HEK293 (cell line): Measurements from ENCODE around the gene TRIM33.
A peak's percentile ranks its signal among the peaks of the same experiment; 100 is the strongest.

Experiments used
- CTCF ChIA-PET: fragments of 350-600 bp; formaldehyde crosslinking; extraction: SDS; loops from one replicate; lab custom pipeline; 2021; ENCODE audit warnings: antibody characterized with exemption; lab: Yijun Ruan, JAX
- POLR2A ChIA-PET: fragments of 300-600 bp; formaldehyde crosslinking; extraction: SDS; loops from one replicate; lab custom pipeline; 2020; ENCODE audit warnings: antibody characterized with exemption, inconsistent platforms; lab: Yijun Ruan, JAX
- H3K27ac ChIP-seq: fragments of 200-500 bp; sonication (Bioruptor generic); 2 replicates; pipeline ENCODE4 v1.5.1; 2014; ENCODE audit warnings: low read depth, low read length, control low read depth, inconsistent platforms; ENCODE audit errors: extremely low read depth
- H3K36me3 ChIP-seq, 2 experiments: fragments of 200-500 bp in 1 of 2; sonication (Bioruptor generic) in 1 of 2; 1 replicate in 1 of 2; 2 replicates in 1 of 2; pipeline ENCODE4 v1.5.1; 2014 to 2017; ENCODE audit warnings: inconsistent platforms in 2 of 2, low read length in 2 of 2; ENCODE audit not compliant: control insufficient read depth in 2 of 2, insufficient read depth in 1 of 2
- H3K4me1 ChIP-seq: fragments of 200-500 bp; sonication (Bioruptor generic); 2 replicates; pipeline ENCODE4 v1.5.1; 2014; ENCODE audit warnings: mild to moderate bottlenecking, low read length, inconsistent platforms; ENCODE audit not compliant: control insufficient read depth, insufficient read depth
- H3K4me3 ChIP-seq: 2 replicates; pipeline ENCODE4 v1.5.1; 2011; ENCODE audit warnings: low read depth, mild to moderate bottlenecking, control low read depth, low read length, moderate library complexity
- H3K9me3 ChIP-seq: fragments of 200-500 bp; sonication (Bioruptor generic); 2 replicates; pipeline ENCODE4 v1.5.1; 2014; ENCODE audit warnings: low read depth, low read length, inconsistent platforms; ENCODE audit not compliant: control insufficient read depth, insufficient read depth
- BCL11A ChIP-seq: fragments of 450-650 bp; formaldehyde crosslinking; IDR thresholded peaks from 2 replicates; pipeline ENCODE4 v1.5.1; 2016; ENCODE audit warnings: low read depth, missing biosample characterization, missing genetic modification characterization
- FEZF1 ChIP-seq: fragments of 450-650 bp; formaldehyde crosslinking; IDR thresholded peaks from 2 replicates; pipeline ENCODE4 v1.5.1; 2016; ENCODE audit warnings: missing biosample characterization, missing genetic modification characterization
- GFI1B ChIP-seq: fragments of 450-650 bp; formaldehyde crosslinking; IDR thresholded peaks from 2 replicates; pipeline ENCODE4 v1.5.1; 2016; ENCODE audit warnings: missing biosample characterization, missing genetic modification characterization
- GLI2 ChIP-seq: fragments of 450-650 bp; formaldehyde crosslinking; IDR thresholded peaks from 2 replicates; pipeline ENCODE4; 2017; ENCODE audit warnings: missing biosample characterization, missing genetic modification characterization, low read depth, borderline replicate concordance
- MEIS1 ChIP-seq: sonication (generic); formaldehyde crosslinking; IDR thresholded peaks from 2 replicates; pipeline ENCODE4 v1.8.1; 2022; ENCODE audit warnings: missing genetic modification reagents, mild to moderate bottlenecking, borderline replicate concordance
- ZBTB17 ChIP-seq: fragments of 450-650 bp; formaldehyde crosslinking; IDR thresholded peaks from 2 replicates; pipeline ENCODE4 v1.5.1; 2016; ENCODE audit warnings: missing biosample characterization, missing genetic modification characterization
- ZNF112 ChIP-seq: fragments of 450-650 bp; formaldehyde crosslinking; IDR thresholded peaks from 2 replicates; pipeline ENCODE4 v1.5.0; 2017; ENCODE audit warnings: missing biosample characterization, missing genetic modification characterization
- ZNF121 ChIP-seq: fragments of 450-650 bp; formaldehyde crosslinking; IDR thresholded peaks from 2 replicates; pipeline ENCODE4 v1.5.1; 2016; ENCODE audit warnings: missing biosample characterization, missing genetic modification characterization
- ZNF146 ChIP-seq: fragments of 450-650 bp; formaldehyde crosslinking; IDR thresholded peaks from 2 replicates; pipeline ENCODE4 v1.5.1; 2016; ENCODE audit warnings: missing biosample characterization, missing genetic modification characterization
- ZNF221 ChIP-seq: fragments of 450-650 bp; formaldehyde crosslinking; IDR thresholded peaks from 2 replicates; pipeline ENCODE4 v1.5.1; 2017; ENCODE audit warnings: missing biosample characterization, missing genetic modification characterization, borderline replicate concordance
- ZNF266 ChIP-seq: fragments of 450-650 bp; formaldehyde crosslinking; IDR thresholded peaks from 2 replicates; pipeline ENCODE4 v1.5.1; 2016; ENCODE audit warnings: missing biosample characterization, missing genetic modification characterization, low read depth
- ZNF335 ChIP-seq: fragments of 450-650 bp; formaldehyde crosslinking; conservative IDR thresholded peaks from 2 replicates; pipeline ENCODE4 v1.5.1; 2016; ENCODE audit warnings: missing biosample characterization, missing genetic modification characterization
- ZNF354C ChIP-seq: fragments of 450-650 bp; formaldehyde crosslinking; IDR thresholded peaks from 2 replicates; pipeline ENCODE4 v1.5.1; 2016; ENCODE audit warnings: missing biosample characterization, missing genetic modification characterization, low read depth, borderline replicate concordance
- ZNF514 ChIP-seq: fragments of 450-650 bp; formaldehyde crosslinking; IDR thresholded peaks from 2 replicates; pipeline ENCODE4 v1.5.1; 2016; ENCODE audit warnings: missing biosample characterization, missing genetic modification characterization
- ZNF548 ChIP-seq: fragments of 450-650 bp; formaldehyde crosslinking; IDR thresholded peaks from 2 replicates; pipeline ENCODE4 v1.5.1; 2016; ENCODE audit warnings: missing biosample characterization, missing genetic modification characterization
- ZNF558 ChIP-seq: fragments of 450-650 bp; formaldehyde crosslinking; IDR thresholded peaks from 2 replicates; pipeline ENCODE4 v1.5.1; 2016; ENCODE audit warnings: missing biosample characterization, missing genetic modification characterization
- ZNF571 ChIP-seq: fragments of 450-650 bp; formaldehyde crosslinking; IDR thresholded peaks from 2 replicates; pipeline ENCODE4 v1.5.0; 2017; ENCODE audit warnings: missing biosample characterization, missing genetic modification characterization
- ZNF621 ChIP-seq: fragments of 450-650 bp; formaldehyde crosslinking; IDR thresholded peaks from 2 replicates; pipeline ENCODE4 v1.5.1; 2017; ENCODE audit warnings: missing biosample characterization, missing genetic modification characterization
- TF ChIP-seq, protein P1 (sequence below): fragments of 450-650 bp; formaldehyde crosslinking; optimal IDR thresholded peaks from 2 replicates; pipeline ENCODE3; 2016; ENCODE audit warnings: missing biosample characterization, mild to moderate bottlenecking, missing genetic modification characterization
- TF ChIP-seq, protein P2 (sequence below): fragments of 450-650 bp; formaldehyde crosslinking; IDR thresholded peaks from 2 replicates; pipeline ENCODE4 v1.5.1; 2016; ENCODE audit warnings: missing biosample characterization, missing genetic modification characterization
- TF ChIP-seq, protein P3 (sequence below): fragments of 450-650 bp; formaldehyde crosslinking; IDR thresholded peaks from 2 replicates; pipeline ENCODE4 v1.5.1; 2016; ENCODE audit warnings: missing biosample characterization, missing genetic modification characterization

Gene TRIM33

DNA sequence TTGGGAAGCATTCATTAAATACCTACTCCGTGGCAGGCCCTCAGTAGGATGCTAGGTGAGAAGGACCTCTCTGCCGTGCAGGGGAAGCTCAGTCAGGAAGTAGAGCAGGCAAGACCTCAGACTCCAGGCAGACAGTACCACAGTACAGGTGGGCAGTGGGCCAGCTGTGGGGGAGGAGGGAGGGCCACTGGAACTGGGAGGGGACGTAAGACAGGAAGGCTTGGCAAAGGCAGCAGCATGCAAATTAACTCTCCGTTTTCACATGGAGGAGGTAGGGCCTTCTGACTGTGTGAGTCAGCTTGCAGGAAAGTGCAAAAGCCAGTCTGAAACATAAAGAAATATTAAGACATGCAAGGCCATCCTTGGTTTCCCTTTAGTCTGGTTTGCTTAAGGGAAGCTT, 157.7 kb downstream of the TRIM33 start (continued):
- TF ChIP-seq, protein P1, sequence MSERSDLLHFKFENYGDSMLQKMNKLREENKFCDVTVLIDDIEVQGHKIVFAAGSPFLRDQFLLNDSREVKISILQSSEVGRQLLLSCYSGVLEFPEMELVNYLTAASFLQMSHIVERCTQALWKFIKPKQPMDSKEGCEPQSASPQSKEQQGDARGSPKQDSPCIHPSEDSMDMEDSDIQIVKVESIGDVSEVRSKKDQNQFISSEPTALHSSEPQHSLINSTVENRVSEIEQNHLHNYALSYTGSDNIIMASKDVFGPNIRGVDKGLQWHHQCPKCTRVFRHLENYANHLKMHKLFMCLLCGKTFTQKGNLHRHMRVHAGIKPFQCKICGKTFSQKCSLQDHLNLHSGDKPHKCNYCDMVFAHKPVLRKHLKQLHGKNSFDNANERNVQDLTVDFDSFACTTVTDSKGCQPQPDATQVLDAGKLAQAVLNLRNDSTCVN (tag by site-specific recombination): no peak
- TF ChIP-seq ZNF112 (tag by site-specific recombination) (no peak), GLI2 (tag by site-specific recombination) (no peak), ZNF335 (tag by site-specific recombination) (peak; percentile 61), ZNF621 (tag by site-specific recombination) (no peak), GFI1B (tag by site-specific recombination) (no peak), ZNF548 (tag by site-specific recombination) (no peak), ZNF146 (tag by site-specific recombination) (no peak), ZNF221 (tag by site-specific recombination) (no peak), ZNF354C (tag by site-specific recombination) (no peak)
- TF ChIP-seq, protein P2, sequence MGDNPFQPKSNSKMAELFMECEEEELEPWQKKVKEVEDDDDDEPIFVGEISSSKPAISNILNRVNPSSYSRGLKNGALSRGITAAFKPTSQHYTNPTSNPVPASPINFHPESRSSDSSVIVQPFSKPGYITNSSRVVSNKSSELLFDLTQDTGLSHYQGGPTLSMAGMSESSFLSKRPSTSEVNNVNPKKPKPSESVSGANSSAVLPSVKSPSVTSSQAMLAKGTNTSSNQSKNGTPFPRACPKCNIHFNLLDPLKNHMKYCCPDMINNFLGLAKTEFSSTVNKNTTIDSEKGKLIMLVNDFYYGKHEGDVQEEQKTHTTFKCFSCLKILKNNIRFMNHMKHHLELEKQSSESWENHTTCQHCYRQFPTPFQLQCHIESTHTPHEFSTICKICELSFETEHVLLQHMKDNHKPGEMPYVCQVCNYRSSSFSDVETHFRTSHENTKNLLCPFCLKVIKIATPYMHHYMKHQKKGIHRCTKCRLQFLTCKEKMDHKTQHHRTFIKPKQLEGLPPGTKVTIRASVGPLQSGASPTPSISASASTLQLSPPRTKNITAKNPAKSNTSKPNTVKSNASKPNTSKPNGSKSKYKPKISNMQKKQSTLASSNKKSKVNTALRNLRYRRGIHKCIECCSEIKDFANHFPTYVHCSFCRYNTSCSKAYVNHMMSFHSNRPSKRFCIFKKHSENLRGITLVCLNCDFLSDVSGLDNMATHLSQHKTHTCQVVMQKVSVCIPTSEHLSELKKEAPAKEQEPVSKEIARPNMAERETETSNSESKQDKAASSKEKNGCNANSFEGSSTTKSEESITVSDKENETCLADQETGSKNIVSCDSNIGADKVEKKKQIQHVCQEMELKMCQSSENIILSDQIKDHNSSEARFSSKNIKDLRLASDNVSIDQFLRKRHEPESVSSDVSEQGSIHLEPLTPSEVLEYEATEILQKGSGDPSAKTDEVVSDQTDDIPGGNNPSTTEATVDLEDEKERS (tag by site-specific recombination): no peak
- TF ChIP-seq, protein P3, sequence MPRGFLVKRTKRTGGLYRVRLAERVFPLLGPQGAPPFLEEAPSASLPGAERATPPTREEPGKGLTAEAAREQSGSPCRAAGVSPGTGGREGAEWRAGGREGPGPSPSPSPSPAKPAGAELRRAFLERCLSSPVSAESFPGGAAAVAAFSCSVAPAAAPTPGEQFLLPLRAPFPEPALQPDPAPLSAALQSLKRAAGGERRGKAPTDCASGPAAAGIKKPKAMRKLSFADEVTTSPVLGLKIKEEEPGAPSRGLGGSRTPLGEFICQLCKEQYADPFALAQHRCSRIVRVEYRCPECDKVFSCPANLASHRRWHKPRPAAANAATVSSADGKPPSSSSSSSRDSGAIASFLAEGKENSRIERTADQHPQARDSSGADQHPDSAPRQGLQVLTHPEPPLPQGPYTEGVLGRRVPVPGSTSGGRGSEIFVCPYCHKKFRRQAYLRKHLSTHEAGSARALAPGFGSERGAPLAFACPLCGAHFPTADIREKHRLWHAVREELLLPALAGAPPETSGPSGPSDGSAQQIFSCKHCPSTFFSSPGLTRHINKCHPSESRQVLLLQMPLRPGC (tag by site-specific recombination): no peak
- TF ChIP-seq, all 188 proteins: peak for 3

DNA sequence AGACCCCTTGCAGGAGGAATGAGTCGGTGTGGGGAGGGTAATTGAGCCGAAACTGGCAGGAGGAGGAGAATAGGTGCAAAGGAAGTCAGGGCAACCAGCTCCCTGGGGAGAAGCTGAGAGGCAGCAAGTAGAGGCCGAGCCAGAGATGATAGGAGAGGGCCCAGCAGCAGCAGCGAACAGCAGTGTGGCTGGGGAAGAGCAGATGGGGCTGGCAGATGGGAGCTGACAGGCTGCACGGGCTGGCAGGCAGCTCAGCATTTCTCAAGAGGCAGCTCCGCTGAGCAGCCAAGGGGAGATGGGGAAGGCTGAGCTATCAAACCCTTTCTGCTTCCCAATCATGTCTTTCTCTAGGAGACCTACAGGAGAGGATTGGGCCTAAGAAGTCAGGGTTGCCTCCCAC, 158.2 kb downstream of the TRIM33 start:
- POLR2A ChIA-PET: interaction anchor here (0.7 kb wide), 1 partner anchor 158 kb away, joined by 3 read pairs; the partner anchor contains the start of gene TRIM33
- Histone ChIP-seq H3K36me3 (no peaks in the 10 kb centered on the region), H3K4me3 (no peak overlapping the region), H3K4me1 (no peaks in the 10 kb centered on the region), H3K27ac (no peak overlapping the region), H3K9me3 (no peaks in the 10 kb centered on the region)
- CTCF ChIA-PET: interaction anchor here (1.0 kb wide), 1 partner anchor 26 kb away, joined by 6 read pairs; no protein-coding TSS in a partner anchor
- 0 out of 2 replicates have a peak, but pooled peaks have one; percentile 31 for TF ChIP-seq ZBTB17 (tag by site-specific recombination)
- no peak for TF ChIP-seq ZNF558 (tag by site-specific recombination)
- TF ChIP-seq ZNF266 (tag by site-specific recombination): no peak

DNA sequence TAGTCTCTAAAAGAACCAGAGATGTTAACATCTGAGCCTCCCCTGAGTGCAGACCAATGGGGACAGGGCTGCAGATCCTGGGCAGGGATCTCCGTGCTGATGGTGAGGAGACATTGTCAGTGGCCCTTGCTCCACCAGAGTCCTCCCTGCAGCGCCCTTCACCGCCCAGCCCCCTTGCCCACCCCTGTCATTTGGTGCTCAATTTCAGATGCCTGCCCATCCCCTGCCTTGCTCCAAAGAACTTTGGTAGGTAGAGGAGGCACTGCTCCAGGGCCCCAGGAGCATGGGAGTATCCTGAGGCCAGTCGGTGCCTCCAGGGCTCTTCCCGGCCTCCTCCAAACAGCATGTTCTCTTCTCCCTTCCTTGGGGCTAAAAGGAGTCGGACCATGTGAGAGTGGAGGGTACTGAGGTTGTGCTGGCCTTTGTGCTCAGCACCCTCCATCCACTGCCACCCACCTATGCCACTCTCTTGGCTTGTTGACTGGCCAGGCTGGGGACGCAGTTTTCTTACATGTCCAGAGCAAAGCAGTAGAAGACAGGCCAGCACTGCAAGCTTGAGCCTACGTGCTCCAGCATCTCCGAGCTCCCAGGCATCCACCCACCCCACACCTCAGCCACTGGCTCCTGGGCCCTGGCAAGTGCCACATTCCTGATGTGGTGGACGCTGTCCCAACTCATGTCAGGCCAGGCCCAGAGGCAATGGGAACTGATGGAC, 160.1 kb downstream of the TRIM33 start:
- POLR2A ChIA-PET: no interaction called here
- Histone ChIP-seq H3K9me3 (no peaks in the 10 kb centered on the region), H3K36me3 (no peaks in the 10 kb centered on the region), H3K27ac (no peak overlapping the region), H3K4me3 (no peak overlapping the region), H3K4me1 (no peaks in the 10 kb centered on the region)
- CTCF ChIA-PET: no interaction called here
- TF ChIP-seq FEZF1 (no peak), BCL11A (tag by site-specific recombination) (no peak), ZNF121 (tag by site-specific recombination) (no peak), ZNF514 (tag by site-specific recombination) (no peak), MEIS1 (no peak), ZNF571 (tag by site-specific recombination) (no peak)
